22Rv1 (cell line): Measurements from ENCODE around the gene COPE.

Source experiments
- CTCF ChIP-seq: fragments of 450-650 bp; IDR thresholded peaks from 2 replicates; pipeline ENCODE4 v1.5.1; 2017; ENCODE audit warnings: mild to moderate bottlenecking
- ZFX ChIP-seq: fragments of 450-650 bp; IDR thresholded peaks from 2 replicates; pipeline ENCODE4 v1.6.1; 2017; ENCODE audit warnings: antibody characterized with exemption, borderline replicate concordance

- TF ChIP-seq CTCF (no peak), ZFX (no peak)
Observed at GRCh38 chr19:18869781-18870530, 49.2 kb downstream of the COPE start.
